HG03135 (cell line): ENCODE data around the gene FGFRL1.
"Not testable (repeated sequence)": the region's sequence is repeated elsewhere in the genome, so short reads cannot be mapped to it uniquely, and the experiment has no call there.

Experiments used
- ATAC-seq: cut with Tn5 transposase; IDR thresholded peaks from one replicate; pipeline ENCODE4 v1.9.1; 2021; ENCODE audit warnings: mild to moderate bottlenecking, moderate library complexity; ENCODE audit not compliant: unreplicated experiment

The FGFRL1 gene

GRCh38 chr4:1048773-1049590 lies 37.6 kb downstream of the FGFRL1 start:
- no peak for ATAC-seq

GRCh38 chr4:1049591-1049905 lies 38.1 kb downstream of the FGFRL1 start:
- ATAC-seq = no peak

GRCh38 chr4:1050486-1051213 lies 39.2 kb downstream of the FGFRL1 start:
- no peak for ATAC-seq

GRCh38 chr4:1051472-1051871 lies 40.0 kb downstream of the FGFRL1 start:
- ATAC-seq = no peak

- no peak for ATAC-seq
These were observed 40.8 kb downstream of the FGFRL1 start for GRCh38 chr4:1052231-1052671.

GRCh38 chr4:1053080-1053661 lies 41.7 kb downstream of the FGFRL1 start:
- no peak for ATAC-seq

- ATAC-seq = not testable (repeated sequence)
These were observed 42.5 kb downstream of the FGFRL1 start for GRCh38 chr4:1053891-1054290.

GRCh38 chr4:1054696-1055242 lies 43.3 kb downstream of the FGFRL1 start:
- ATAC-seq = not testable (repeated sequence)

GRCh38 chr4:1055243-1055701 lies 43.8 kb downstream of the FGFRL1 start:
- not testable (repeated sequence) for ATAC-seq

- ATAC-seq = no peak
These were observed 44.5 kb downstream of the FGFRL1 start for GRCh38 chr4:1055721-1056590.

- ATAC-seq = no peak
These were observed 45.4 kb downstream of the FGFRL1 start for GRCh38 chr4:1056671-1057402.

GRCh38 chr4:1057403-1057745 lies 45.9 kb downstream of the FGFRL1 start:
- no peak for ATAC-seq

GRCh38 chr4:1058198-1058996 lies 47.0 kb downstream of the FGFRL1 start:
- no peak for ATAC-seq

GRCh38 chr4:1058997-1059665 lies 47.7 kb downstream of the FGFRL1 start:
- no peak for ATAC-seq

- no peak for ATAC-seq
These were observed 48.7 kb downstream of the FGFRL1 start for GRCh38 chr4:1060121-1060520.

GRCh38 chr4:1060621-1061020 lies 49.2 kb downstream of the FGFRL1 start:
- ATAC-seq = no peak

GRCh38 chr4:1061056-1061700 lies 49.8 kb downstream of the FGFRL1 start:
- ATAC-seq = no peak

GRCh38 chr4:1061760-1062159 lies 50.3 kb downstream of the FGFRL1 start:
- ATAC-seq = no peak
